ENCODE data around the gene SERPINB2.

SERPINB2 gene

DNA sequence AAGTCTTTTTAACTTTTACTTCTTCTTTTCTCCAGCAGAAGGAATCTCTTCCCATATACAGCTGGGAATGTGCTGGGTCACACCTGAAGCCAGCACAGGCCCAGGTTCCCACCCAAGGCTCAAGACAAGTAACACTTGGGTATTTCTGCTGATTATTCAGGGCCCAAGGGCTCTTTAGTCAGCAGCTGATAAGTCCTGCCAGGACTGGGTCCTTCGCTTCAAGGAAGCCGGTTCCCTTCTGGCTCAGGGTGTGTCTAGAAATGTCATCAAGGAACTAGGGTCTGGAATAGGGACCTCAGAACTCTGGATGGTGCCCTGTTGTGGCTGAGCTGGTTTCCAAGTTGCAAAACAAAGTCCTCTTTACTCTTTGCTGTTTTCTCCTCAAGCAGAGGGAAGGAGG lies 27.0 kb upstream of the SERPINB2 start:
- TF ChIP-seq, protein P1, sequence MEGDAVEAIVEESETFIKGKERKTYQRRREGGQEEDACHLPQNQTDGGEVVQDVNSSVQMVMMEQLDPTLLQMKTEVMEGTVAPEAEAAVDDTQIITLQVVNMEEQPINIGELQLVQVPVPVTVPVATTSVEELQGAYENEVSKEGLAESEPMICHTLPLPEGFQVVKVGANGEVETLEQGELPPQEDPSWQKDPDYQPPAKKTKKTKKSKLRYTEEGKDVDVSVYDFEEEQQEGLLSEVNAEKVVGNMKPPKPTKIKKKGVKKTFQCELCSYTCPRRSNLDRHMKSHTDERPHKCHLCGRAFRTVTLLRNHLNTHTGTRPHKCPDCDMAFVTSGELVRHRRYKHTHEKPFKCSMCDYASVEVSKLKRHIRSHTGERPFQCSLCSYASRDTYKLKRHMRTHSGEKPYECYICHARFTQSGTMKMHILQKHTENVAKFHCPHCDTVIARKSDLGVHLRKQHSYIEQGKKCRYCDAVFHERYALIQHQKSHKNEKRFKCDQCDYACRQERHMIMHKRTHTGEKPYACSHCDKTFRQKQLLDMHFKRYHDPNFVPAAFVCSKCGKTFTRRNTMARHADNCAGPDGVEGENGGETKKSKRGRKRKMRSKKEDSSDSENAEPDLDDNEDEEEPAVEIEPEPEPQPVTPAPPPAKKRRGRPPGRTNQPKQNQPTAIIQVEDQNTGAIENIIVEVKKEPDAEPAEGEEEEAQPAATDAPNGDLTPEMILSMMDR (IDR thresholded peaks at IDR 0.05; ENCODE audit: low read depth, low read length): no peak
- no peak for TF ChIP-seq EZH2phosphoT487 (IDR thresholded peaks at IDR 0.05; ENCODE audit: low read depth)
- Histone ChIP-seq H3K27ac (ENCODE audit: low read length) (no peak overlapping the region), H2AFZ (ENCODE audit: low read depth, low read length) (no peak overlapping the region), H3K4me1 (ENCODE audit: low read length) (no peaks in the 10 kb centered on the region), H3K27me3 (ENCODE audit: low read depth, low read length) (peaks cover 3% of the 10 kb centered on the region; the same call in 1 of the 2 replicates), H3K9ac (ENCODE audit: low read length) (no peak overlapping the region), H3K36me3 (replicated peaks; ENCODE audit: low read depth, low read length) (no peaks in the 10 kb centered on the region), H3K4me3 (ENCODE audit: low read length) (no peak overlapping the region), H3K4me2 (ENCODE audit: low read length) (no peak overlapping the region), H3K9me3 (ENCODE audit: insufficient read depth, low read length) (no peaks in the 10 kb centered on the region), H4K20me1 (ENCODE audit: insufficient read depth, low read length) (no peaks in the 10 kb centered on the region), H3K79me2 (ENCODE audit: low read length) (no peaks in the 10 kb centered on the region)

DNA sequence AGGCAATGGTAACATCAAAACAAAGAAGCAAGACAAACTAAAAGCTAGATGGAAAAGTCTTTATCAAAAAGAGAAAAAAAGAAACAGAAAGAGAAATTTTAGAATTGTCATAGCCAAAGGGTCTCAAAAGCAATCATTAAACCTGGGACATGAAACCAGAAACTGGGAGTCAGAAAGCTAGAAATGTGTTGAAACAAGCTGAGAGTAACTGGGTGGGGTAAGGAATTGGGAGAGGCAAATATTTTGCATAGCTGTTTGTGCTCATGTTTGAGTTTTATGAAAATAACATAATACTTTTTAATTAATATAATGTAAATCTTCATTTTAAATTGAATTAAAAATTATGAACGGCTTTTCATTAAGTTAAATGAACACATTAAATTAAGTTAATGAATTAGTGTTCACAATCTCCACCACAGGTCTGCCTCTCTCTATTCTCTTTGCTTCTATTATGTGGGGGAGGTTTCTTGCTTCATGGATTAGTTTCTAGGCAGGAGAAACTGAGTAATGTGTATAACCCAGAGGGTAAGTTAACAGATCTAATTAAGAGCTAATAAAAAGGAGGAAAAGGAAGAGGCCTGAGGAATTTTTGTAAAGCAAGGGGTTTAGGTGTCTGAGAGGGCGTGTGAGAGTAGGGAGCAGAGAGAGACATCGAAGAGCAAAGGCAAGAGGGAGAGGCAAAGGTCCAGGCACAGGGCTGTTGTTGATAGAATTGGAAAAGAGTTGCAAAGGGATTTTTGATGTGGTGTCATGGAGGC lies 20.0 kb upstream of the SERPINB2 start:
- no peak overlapping the region for H3K4me2 ChIP-seq (ENCODE audit: low read length)
- peaks cover 23% of the 10 kb centered on the region for H3K27me3 ChIP-seq (ENCODE audit: low read depth, low read length)
- no peaks in the 10 kb centered on the region for H4K20me1 ChIP-seq (ENCODE audit: insufficient read depth, low read length)

DNA sequence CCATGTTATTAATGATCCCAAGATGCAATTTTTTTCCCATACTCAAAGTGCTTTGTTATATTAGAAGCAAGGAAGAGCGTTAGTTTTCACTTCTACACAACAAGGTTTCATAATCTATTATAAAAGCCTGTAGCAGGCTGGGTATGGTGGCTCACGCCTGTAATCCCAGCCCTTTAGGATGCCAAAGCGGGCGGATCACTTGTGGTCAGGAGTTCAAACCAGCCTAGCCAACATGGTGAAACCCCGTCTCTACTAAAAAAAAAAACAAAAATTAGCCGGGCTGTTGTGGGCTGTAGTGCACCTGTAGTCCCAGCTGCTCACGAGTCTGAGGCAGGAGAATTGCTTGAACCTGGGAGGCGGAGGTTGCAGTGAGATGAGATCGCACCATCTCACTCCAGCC lies 19.0 kb upstream of the SERPINB2 start:
- Histone ChIP-seq H3K27ac (ENCODE audit: low read length) (no peak overlapping the region), H3K4me1 (ENCODE audit: low read length) (no peaks in the 10 kb centered on the region)
- TF ChIP-seq, protein P1 (IDR thresholded peaks at IDR 0.05; ENCODE audit: low read depth, low read length): no peak
- TF ChIP-seq EZH2phosphoT487 (IDR thresholded peaks at IDR 0.05; ENCODE audit: low read depth): no peak

More for the DNA sequence above, 20.0 kb upstream of the SERPINB2 start:
- Histone ChIP-seq H2AFZ (ENCODE audit: low read depth, low read length) (no peak overlapping the region), H3K9ac (ENCODE audit: low read length) (no peak overlapping the region), H3K4me1 (ENCODE audit: low read length) (no peaks in the 10 kb centered on the region), H3K36me3 (replicated peaks; ENCODE audit: low read depth, low read length) (no peaks in the 10 kb centered on the region), H3K27ac (ENCODE audit: low read length) (no peak overlapping the region), H3K79me2 (ENCODE audit: low read length) (no peaks in the 10 kb centered on the region), H3K4me3 (ENCODE audit: low read length) (no peak overlapping the region), H3K9me3 (ENCODE audit: insufficient read depth, low read length) (no peaks in the 10 kb centered on the region)
- no peak for TF ChIP-seq EZH2phosphoT487 (IDR thresholded peaks at IDR 0.05; ENCODE audit: low read depth)
- TF ChIP-seq, protein P1 (IDR thresholded peaks at IDR 0.05; ENCODE audit: low read depth, low read length): no peak

DNA sequence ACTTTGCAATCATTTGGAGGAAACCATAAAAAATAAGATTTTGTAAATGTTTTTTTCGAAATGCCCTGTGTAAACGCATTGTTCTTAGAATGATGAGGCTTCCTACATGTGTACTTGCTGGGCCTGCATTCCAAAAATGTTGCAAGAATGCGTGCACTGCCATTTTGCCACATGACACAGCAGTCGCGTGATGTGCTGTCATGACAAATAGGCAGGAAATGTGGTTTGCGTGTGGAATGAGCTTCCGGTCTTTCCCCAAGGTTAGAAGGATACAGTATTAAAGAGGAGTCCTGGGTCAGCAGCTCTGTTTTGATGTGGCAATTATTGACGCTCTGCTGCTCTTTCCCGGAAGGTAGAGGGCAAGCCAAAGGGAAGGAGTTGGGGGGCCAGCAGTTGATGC lies 18.1 kb upstream of the SERPINB2 start:
- H3K79me2 ChIP-seq (ENCODE audit: low read length): no peaks in the 10 kb centered on the region
- peaks cover 23% of the 10 kb centered on the region for H3K27me3 ChIP-seq (ENCODE audit: low read depth, low read length)
- no peak overlapping the region for H3K27ac ChIP-seq (ENCODE audit: low read length)
- H4K20me1 ChIP-seq (ENCODE audit: insufficient read depth, low read length): no peaks in the 10 kb centered on the region
- no peak overlapping the region for H3K4me2 ChIP-seq (ENCODE audit: low read length)
- no peak overlapping the region for H2AFZ ChIP-seq (ENCODE audit: low read depth, low read length)
- no peak overlapping the region for H3K4me3 ChIP-seq (ENCODE audit: low read length)
- H3K9ac ChIP-seq (ENCODE audit: low read length): no peak overlapping the region
- H3K9me3 ChIP-seq (ENCODE audit: insufficient read depth, low read length): no peaks in the 10 kb centered on the region
- H3K4me1 ChIP-seq (ENCODE audit: low read length): no peaks in the 10 kb centered on the region
- no peaks in the 10 kb centered on the region for H3K36me3 ChIP-seq (replicated peaks; ENCODE audit: low read depth, low read length)
- no peak for TF ChIP-seq EZH2phosphoT487 (IDR thresholded peaks at IDR 0.05; ENCODE audit: low read depth)
- TF ChIP-seq, protein P1 (IDR thresholded peaks at IDR 0.05; ENCODE audit: low read depth, low read length): no peak

More for the DNA sequence above, 19.0 kb upstream of the SERPINB2 start:
- Histone ChIP-seq H3K4me3 (ENCODE audit: low read length) (no peak overlapping the region), H4K20me1 (ENCODE audit: insufficient read depth, low read length) (no peaks in the 10 kb centered on the region), H3K4me2 (ENCODE audit: low read length) (no peak overlapping the region), H3K9me3 (ENCODE audit: insufficient read depth, low read length) (no peaks in the 10 kb centered on the region), H3K27me3 (ENCODE audit: low read depth, low read length) (peaks cover 23% of the 10 kb centered on the region), H3K36me3 (replicated peaks; ENCODE audit: low read depth, low read length) (no peaks in the 10 kb centered on the region), H2AFZ (ENCODE audit: low read depth, low read length) (no peak overlapping the region), H3K9ac (ENCODE audit: low read length) (no peak overlapping the region), H3K79me2 (ENCODE audit: low read length) (no peaks in the 10 kb centered on the region)
